NCI-H2081 treated with DMSO at 0.1 percent for 48 hours (cell line): Measurements from ENCODE around the gene KLHL20.
"Not testable (repeated sequence)": the region's sequence is repeated elsewhere in the genome, so short reads cannot be mapped to it uniquely, and the experiment has no call there.

Experiments
- DNase-seq: peaks from one replicate; lab custom pipeline; 2025; lab: John Stamatoyannopoulos, UW

Gene KLHL20

DNA sequence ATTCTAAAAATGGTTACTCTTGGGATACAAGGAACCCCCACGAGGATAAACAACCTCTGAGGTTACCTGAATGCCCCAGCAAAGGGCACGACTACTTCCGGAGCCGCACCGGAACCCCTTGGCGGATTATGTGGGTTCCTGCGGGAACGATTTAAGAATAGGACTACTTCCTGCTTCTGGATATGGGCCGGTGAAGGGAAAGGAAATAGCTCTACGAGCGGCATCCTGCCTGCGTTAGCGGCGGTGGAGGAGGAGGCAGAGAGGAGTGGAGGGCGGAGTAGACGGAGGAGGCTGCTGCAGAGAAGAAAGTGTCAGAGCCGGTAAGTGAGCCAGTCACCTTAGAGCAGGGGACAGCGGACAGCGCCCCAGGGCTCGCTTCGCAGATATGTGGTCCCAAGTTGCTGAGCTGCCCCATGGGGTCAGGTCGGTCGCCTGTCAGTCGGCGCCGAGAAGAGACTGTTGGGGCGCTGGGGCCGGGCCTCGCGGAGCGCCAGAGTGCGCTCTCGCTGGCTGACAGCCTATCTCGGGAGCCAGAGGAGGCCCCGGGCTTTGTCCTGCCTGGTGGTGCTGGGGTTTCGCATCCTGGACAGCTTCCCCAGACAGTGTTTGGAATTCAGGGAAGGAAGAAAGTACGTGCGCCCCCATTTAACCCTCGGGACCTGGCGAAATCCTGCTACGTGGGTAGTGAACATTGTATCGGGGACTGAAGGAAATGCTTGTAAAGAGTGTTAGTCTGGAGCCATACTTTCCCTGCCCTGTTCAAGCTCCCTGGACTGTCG is at the start of gene KLHL20:
Gene KLHL20 (plus strand): TSS at position 223 of the 779 bp plus-strand sequence. CDS start 1,063 bp downstream, outside the sequence.
- DNase-seq = peak; percentile 87

GRCh38 chr1:173666646-173667045 is 48.1 kb upstream of the KLHL20 start:
- no peak for DNase-seq

GRCh38 chr1:173669491-173669941 is 45.3 kb upstream of the KLHL20 start, which contains the start of gene ANKRD45:
Gene ANKRD45 (minus strand): TSS chr1:173669851. CDS start chr1:173659418, 10,433 bp downstream.
- peak; percentile 23 for DNase-seq

DNA sequence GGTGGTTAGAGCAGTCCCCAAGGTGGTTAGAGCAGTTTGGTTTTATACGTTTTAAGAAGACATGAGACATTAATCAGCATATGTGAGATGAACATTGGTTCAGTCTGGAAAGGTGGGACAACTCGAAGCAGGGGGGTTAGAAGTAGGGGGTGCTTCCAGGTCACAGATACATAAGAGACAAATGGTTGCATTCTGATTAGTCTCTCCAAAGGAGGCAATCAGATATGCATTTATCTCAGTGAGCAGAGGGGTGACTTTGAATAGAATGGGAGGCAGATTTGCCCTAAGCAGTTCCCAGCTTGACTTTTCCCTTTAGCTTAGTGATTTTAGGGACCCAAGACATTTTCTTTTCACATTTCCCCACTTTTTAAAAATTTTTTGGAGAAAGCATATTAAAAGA is 40.3 kb upstream of the KLHL20 start:
- DNase-seq = not testable (repeated sequence)

GRCh38 chr1:173680152-173680551 is 34.6 kb upstream of the KLHL20 start:
- not testable (repeated sequence) for DNase-seq

GRCh38 chr1:173682184-173682583 is 32.6 kb upstream of the KLHL20 start:
- DNase-seq = no peak

DNA sequence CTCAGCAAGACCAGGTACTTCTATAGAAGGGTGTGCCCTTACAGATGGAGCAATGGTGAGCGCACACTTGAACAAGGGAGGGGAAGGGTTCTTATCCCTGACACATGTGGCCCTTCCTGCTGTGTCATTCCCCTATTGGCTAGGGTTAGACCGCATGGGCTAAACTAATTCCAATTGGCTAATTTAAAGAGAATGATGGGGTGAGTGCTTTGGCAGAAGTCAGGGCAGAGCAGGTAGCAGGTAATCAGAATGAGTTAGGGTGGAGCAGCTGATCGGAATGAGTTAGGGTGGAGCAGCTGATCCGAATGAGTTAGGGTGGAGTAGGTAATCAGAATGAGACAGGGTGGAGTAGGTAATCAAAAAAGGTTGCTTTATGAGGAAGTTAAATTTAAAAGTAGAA is 30.9 kb upstream of the KLHL20 start:
- not testable (repeated sequence) for DNase-seq

- not testable (repeated sequence) for DNase-seq
Observed at GRCh38 chr1:173685121-173685520, 29.7 kb upstream of the KLHL20 start.

GRCh38 chr1:173688300-173688699 is 26.5 kb upstream of the KLHL20 start:
- DNase-seq = no peak

GRCh38 chr1:173693238-173693637 is 21.5 kb upstream of the KLHL20 start:
- no peak for DNase-seq

DNA sequence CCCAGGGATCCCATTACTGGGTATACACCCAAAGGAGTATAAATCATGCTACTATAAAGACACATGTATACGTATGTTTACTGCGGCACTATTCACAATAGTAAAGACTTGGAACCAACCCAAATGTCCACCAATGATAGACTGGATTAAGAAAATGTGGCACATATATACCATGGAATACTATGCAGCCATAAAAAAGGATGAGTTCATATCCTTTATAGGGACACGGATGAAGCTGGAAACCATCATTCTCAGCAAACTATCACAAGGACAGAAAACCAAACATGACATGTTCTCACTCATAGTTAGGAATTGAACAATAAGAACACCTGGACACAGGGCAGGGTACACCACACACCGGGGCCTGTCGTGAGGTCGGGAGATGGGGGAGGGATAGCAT is 13.5 kb upstream of the KLHL20 start:
- DNase-seq = not testable (repeated sequence)

DNA sequence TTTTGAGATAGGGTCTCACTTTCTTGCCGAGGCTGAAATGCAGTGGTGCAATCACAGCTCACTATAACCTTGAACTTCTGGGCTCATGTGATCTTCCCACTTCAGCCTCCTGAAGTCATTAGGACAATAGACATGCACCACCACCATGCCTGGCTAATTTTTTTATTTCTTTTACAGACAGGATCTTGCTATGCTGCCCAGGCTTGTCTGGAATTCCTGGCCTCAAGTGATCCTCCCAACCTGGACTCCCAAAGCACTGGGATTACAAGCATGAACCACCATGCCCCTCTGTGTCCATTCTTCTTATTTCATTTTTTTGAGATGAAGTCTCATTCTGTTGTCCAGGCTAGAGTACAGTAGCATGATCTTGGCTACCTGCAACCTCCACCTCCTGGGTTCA is 12.0 kb upstream of the KLHL20 start:
- no peak for DNase-seq

GRCh38 chr1:173705117-173705516 is 9.7 kb upstream of the KLHL20 start:
- no peak for DNase-seq

DNA sequence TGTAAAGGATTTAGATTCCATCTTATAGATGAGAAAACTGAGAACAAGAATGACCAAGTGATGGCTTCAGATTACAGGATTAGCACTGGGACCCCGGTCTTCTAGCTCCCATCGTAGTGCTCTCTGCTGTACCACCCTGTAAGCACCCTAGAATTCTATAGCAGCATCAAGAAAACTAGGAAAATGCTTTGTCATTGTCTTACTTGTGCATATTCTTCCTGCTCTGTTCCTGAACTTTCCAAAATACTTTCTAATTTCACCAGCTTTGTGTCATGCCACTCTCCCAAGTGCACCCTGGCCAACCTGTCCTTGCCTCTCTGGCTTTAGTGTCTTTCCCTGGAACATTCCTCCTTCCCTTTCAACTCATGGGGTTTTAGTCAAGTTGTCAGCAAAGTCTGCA is 6.0 kb upstream of the KLHL20 start:
- no peak for DNase-seq

DNA sequence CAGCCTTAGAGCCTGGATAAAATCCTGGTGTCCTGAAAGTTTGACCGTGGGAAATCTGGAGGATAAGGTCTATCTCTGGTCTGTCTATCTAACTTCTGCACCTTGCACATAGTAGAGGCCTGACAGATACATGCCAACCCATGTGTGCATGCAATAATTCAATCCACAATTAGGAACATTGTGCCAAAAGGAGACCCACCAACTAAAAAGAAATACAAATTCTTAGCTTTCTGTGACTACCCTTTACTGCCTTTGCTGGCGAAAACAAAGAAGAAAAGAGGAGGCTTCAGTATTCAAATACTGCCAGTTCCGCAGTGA is 381 bp upstream of the KLHL20 start:
- DNase-seq = no peak

- no peak for DNase-seq
Observed at GRCh38 chr1:173715538-173715844, 710 bp downstream of the KLHL20 start.

DNA sequence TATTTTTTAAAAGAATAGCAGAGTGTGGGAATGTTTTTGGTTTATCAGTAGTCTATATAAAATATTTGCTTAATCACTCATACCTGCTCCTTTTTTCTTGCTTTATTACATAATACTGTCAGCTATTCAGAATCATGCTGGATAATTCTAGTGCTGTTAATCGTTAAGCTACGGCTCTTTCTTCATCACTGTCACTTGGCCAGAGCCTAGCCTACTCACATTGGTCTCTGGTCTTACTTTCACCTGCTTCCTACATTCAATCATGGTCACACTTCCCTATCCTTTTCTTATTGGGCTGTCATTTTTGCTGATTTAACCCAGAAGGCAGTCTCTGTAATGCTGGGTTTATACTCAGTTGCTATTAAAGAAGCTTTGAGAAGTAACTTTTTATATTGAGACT is 2.5 kb downstream of the KLHL20 start:
- no peak for DNase-seq

DNA sequence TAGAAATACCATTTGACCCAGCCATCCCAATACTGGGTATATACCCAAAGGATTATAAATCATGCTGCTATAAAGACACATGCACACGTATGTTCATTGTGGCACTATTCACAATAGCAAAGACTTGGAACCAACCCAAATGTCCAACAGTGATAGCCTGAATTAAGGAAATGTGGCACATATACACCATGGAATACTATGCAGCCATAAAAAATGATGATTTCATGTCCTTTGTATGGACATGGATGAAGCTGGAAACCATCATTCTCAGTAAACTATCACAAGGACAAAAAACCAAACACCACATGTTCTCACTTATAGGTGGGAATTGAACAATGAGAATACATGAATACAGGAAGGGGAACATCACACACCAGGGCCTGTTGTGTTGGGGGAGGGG is 16.6 kb downstream of the KLHL20 start:
- not testable (repeated sequence) for DNase-seq

DNA sequence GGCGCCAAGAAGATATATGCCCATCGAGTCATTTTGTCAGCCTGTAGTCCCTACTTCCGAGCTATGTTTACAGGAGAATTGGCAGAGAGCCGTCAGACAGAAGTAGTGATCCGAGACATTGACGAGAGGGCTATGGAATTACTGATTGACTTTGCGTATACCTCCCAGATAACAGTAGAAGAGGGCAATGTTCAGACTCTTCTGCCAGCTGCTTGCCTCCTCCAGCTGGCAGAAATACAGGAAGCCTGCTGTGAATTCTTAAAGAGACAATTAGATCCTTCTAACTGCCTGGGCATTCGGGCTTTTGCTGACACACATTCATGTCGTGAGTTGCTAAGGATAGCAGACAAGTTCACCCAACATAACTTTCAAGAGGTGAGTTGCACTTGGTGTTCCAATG is 19.1 kb downstream of the KLHL20 start:
- no peak for DNase-seq

DNA sequence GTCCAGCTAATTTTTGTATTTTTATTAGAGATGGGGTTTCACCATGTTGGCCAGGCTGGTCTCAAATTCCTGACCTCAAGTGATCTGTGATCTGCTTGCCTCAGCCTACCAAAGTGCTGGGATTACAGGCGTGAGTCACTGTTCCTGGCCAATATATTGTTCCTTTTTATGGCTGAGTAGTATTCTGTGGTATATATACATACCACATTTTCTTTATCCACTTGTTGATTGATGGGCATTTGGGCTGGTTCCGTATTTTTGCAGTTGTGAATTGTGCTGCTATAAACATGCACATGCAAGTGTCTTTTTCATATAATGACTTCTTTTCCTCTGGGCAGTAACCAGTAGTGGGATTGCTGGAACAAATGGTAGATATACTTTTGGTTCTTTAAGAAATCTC is 21.3 kb downstream of the KLHL20 start:
- DNase-seq = not testable (repeated sequence)

DNA sequence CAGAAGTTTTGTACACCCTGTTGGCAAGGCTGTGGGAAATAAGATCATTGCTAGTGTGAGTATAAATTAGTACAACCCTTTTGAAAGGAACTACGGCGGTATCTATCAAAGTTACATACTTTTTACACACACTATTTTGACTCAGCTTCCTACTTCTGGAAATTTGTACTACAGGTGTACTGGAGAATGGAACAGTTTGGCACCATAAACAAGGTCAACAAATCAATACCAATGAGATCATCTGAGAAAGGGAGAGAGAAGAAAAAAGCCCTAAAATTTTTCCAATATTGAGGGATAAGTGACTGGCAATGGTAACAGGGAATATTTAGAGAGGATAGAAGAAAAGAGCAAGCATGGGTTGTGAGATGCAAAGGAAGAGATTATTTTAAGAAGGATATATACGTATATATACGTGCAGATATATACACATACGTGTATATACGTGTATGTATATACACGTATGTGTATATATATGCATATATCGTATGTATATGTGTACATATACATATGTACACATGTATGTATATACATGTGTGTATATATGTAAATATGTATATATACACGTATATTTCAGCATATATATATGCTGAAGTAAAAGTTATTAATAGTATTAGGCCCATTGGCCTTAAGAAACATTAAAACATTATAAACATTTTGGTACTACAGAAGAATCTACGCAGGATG is 27.6 kb downstream of the KLHL20 start:
- no peak for DNase-seq

DNA sequence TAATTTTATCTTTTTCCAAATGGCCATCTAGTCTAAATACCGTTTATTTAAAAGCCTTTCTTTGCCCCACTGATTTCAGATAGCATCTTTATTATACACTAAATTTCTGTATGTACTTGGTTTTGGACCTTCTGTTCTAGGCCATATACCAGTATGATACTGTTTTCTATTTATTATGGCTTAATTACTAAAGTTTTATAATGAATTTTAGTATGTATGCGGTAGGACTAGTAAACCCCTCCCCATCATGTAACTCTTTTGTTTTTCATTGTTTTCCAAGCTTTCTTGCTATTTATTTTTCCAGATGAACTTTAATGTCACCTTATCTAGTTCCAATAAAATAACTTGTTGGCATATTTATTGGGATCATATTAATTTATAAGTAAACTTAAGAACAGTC is 29.9 kb downstream of the KLHL20 start:
- no peak for DNase-seq

DNA sequence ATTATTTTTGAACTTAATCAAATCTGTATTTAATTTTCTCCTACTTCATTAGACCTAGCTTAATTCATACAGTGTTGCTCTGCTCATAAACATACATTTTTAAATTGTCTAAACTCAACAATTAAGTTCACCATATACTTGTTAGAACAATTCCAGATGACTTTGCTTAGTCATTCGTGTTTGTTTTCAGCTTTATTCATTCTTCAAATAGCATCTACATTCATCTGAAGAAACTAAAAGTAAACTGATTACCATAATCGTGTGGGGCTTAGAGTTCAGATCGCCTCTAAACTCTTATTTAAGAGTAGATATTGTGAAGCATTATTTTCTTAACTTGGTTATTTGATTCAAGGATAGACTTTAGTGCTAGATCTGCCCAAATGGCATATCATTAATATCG is 34.4 kb downstream of the KLHL20 start:
- no peak for DNase-seq

GRCh38 chr1:173753830-173754229 is 39.0 kb downstream of the KLHL20 start:
- no peak for DNase-seq
